ENCODE measurements around the gene NATD1.

DNA sequence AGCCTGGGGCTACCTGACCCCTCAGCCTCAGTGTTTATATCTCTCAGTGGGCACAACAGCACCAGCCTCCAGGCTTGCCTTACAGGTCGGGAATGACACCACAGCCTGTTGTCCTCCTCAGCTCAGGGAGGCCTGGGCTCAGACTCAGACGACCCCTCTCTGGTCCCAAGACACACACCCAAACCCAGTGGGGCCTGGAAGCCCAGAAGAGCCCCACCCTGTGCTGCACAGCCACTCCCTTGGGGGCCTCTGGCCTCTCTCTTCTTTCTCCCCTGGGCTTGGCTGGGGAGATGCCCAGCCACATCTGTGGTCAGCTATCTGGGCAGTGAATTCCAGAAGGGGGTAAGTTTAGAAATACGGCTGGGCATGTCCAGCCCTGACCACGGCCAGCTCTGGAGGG, 2.4 kb downstream of the NATD1 start:
- TF ChIP-seq TAF1 (IDR thresholded peaks at IDR 0.05; ENCODE audit: control insufficient read depth, extremely low read depth, insufficient read depth, low read length, severe bottlenecking) (no peak), POLR2AphosphoS5 (IDR thresholded peaks at IDR 0.05; ENCODE audit: control insufficient read depth, insufficient read depth, low read depth, low read length) (no peak), GATAD2B (IDR thresholded peaks at IDR 0.05; ENCODE audit: borderline replicate concordance) (no peak), EP300 (IDR thresholded peaks at IDR 0.05; ENCODE audit: low read length) (no peak), RFX5 (IDR thresholded peaks at IDR 0.05; ENCODE audit: low read depth, low read length) (no peak), ZNF274 (IDR thresholded peaks at IDR 0.05; ENCODE audit: borderline replicate concordance, low read depth, low read length) (no peak), MYNN (IDR thresholded peaks at IDR 0.05) (no peak), MYNN (CRISPR knock-in tag; IDR thresholded peaks at IDR 0.05) (no peak)
- TF ChIP-seq, protein P1, sequence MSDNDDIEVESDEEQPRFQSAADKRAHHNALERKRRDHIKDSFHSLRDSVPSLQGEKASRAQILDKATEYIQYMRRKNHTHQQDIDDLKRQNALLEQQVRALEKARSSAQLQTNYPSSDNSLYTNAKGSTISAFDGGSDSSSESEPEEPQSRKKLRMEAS (CRISPR knock-in tag; IDR thresholded peaks at IDR 0.05), result no peak
- TF ChIP-seq, protein P2, sequence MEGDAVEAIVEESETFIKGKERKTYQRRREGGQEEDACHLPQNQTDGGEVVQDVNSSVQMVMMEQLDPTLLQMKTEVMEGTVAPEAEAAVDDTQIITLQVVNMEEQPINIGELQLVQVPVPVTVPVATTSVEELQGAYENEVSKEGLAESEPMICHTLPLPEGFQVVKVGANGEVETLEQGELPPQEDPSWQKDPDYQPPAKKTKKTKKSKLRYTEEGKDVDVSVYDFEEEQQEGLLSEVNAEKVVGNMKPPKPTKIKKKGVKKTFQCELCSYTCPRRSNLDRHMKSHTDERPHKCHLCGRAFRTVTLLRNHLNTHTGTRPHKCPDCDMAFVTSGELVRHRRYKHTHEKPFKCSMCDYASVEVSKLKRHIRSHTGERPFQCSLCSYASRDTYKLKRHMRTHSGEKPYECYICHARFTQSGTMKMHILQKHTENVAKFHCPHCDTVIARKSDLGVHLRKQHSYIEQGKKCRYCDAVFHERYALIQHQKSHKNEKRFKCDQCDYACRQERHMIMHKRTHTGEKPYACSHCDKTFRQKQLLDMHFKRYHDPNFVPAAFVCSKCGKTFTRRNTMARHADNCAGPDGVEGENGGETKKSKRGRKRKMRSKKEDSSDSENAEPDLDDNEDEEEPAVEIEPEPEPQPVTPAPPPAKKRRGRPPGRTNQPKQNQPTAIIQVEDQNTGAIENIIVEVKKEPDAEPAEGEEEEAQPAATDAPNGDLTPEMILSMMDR (IDR thresholded peaks at IDR 0.05 in 2 of 3, conservative IDR thresholded peaks at IDR 0.05 in 1 of 3; ENCODE audit: insufficient read depth in 2 of 3, low read depth in 1 of 3, low read length in 3 of 3), result no peak

Measured in K562 (cell line).